GM23248 (cell line): ENCODE results near the gene MGAT4A. TPM values are rescaled to one million over a fixed set of nuclear protein-coding genes. Genes with fewer than 3 reads are reported as not detected.

Experiments used
- DNase-seq: peaks from one replicate; pipeline ENCODE4 v3.0.0-alpha.2; 2015
- H2AFZ ChIP-seq: fragments of 200-600 bp; sonication (generic); 2 replicates; pipeline ENCODE4 v1.6.1; 2016; ENCODE audit warnings: antibody characterized with exemption
- H3F3A ChIP-seq: fragments of 200-600 bp; sonication (generic); 2 replicates; pipeline ENCODE4 v1.6.1; 2016; ENCODE audit warnings: mild to moderate bottlenecking, antibody characterized with exemption, mixed run types; ENCODE audit not compliant: insufficient read depth
- H3K27ac ChIP-seq: fragments of 200-600 bp; sonication (generic); 2 replicates; pipeline ENCODE4 v1.5.1; 2016; ENCODE audit warnings: mild to moderate bottlenecking
- H3K27me3 ChIP-seq: fragments of 200-600 bp; sonication (generic); replicated peaks from 2 replicates; pipeline ENCODE4 v1.6.1; 2016; ENCODE audit warnings: mild to moderate bottlenecking; ENCODE audit not compliant: insufficient read depth
- H3K36me3 ChIP-seq: fragments of 200-600 bp; sonication (generic); 2 replicates; pipeline ENCODE4 v1.6.1; 2016; ENCODE audit warnings: low read depth, mild to moderate bottlenecking
- H3K4me1 ChIP-seq: fragments of 200-600 bp; sonication (generic); 2 replicates; pipeline ENCODE4 v1.6.1; 2016; ENCODE audit warnings: mild to moderate bottlenecking; ENCODE audit not compliant: insufficient read depth
- H3K4me2 ChIP-seq: fragments of 200-600 bp; sonication (generic); one replicate; pipeline ENCODE4 v1.6.1; 2016; ENCODE audit warnings: mild to moderate bottlenecking; ENCODE audit not compliant: unreplicated experiment
- H3K4me3 ChIP-seq: fragments of 200-600 bp; sonication (generic); 2 replicates; pipeline ENCODE4 v1.5.1; 2016; ENCODE audit warnings: mild to moderate bottlenecking
- H3K79me2 ChIP-seq: fragments of 200-600 bp; sonication (generic); 2 replicates; pipeline ENCODE4 v1.6.1; 2016; ENCODE audit warnings: mild to moderate bottlenecking; ENCODE audit not compliant: insufficient read depth
- H3K9ac ChIP-seq: fragments of 200-600 bp; sonication (generic); 2 replicates; pipeline ENCODE4 v1.6.1; 2016; ENCODE audit warnings: mild to moderate bottlenecking
- H3K9me2 ChIP-seq: fragments of 200-600 bp; sonication (generic); 2 replicates; pipeline ENCODE4 v1.6.1; 2016; ENCODE audit warnings: mixed run types, mild to moderate bottlenecking, moderate library complexity; ENCODE audit not compliant: insufficient read depth
- H3K9me3 ChIP-seq: fragments of 200-600 bp; sonication (generic); one replicate; pipeline ENCODE4 v1.6.1; 2017; ENCODE audit warnings: low read depth
- H4K20me1 ChIP-seq: fragments of 200-600 bp; sonication (generic); 2 replicates; pipeline ENCODE4 v1.6.0; 2016; ENCODE audit not compliant: insufficient read depth
- EZH2 ChIP-seq: fragments of 200-600 bp; sonication (generic); IDR thresholded peaks from 2 replicates; pipeline ENCODE4 v1.6.1; 2018; ENCODE audit warnings: antibody characterized with exemption, mild to moderate bottlenecking; ENCODE audit not compliant: insufficient read depth, poor library complexity, severe bottlenecking
- EZH2phosphoT487 ChIP-seq: fragments of 200-600 bp; sonication (generic); IDR thresholded peaks from 2 replicates; pipeline ENCODE4 v1.6.1; 2018; ENCODE audit warnings: antibody characterized with exemption, moderate library complexity, mild to moderate bottlenecking, low read depth; ENCODE audit not compliant: insufficient read depth
- WGBS, 2 experiments: methylation state at CpG; one replicate each; pipeline ENCODE4 v1.1.6; 2015 to 2017; ENCODE audit warnings: low lambda C conversion rate in 2 of 2, low coverage in 1 of 2; ENCODE audit errors: missing lambda C conversion rate in 2 of 2; 5-methylcytosine and 5-hydroxymethylcytosine counted together
- in situ Hi-C: fragments of 300-500 bp; cut with MboI; formaldehyde crosslinking; loops from 2 replicates; pipeline ENCODE4 v1.15.0; 2020
- polyA plus RNA-seq: library from polyadenylated mRNA; unstranded; fragments of >200 nt; fragmentation: Nextera tagmentation; extraction: Ambion mirVana; gene quantifications from 2 replicates; pipeline ENCODE4 v1.2.1, GENCODE V29; 2016
- total RNA-seq: library from RNA; depleted of rRNA; stranded (reverse); fragments of >200 nt; shearing (Covaris generic); gene quantifications from 2 replicates; pipeline ENCODE4 v1.2.3, GENCODE V29; 2014

The MGAT4A gene
- total and polyA plus RNA-seq, 2 experiments from 2014 or later = under 0.01 TPM; not detected in 1

GRCh38 chr2:98693477-98693876, 37.5 kb downstream of the MGAT4A start:
- in situ Hi-C loops = no loop called here
- Histone ChIP-seq H3K4me1 (no peaks in the 10 kb centered on the region), H3K27me3 (no peaks in the 10 kb centered on the region), H3K36me3 (no peaks in the 10 kb centered on the region), H4K20me1 (no peaks in the 10 kb centered on the region), H3K9ac (no peak overlapping the region), H3K4me2 (no peak overlapping the region), H3K4me3 (no peak overlapping the region), H2AFZ (no peak overlapping the region), H3K9me3 (no peaks in the 10 kb centered on the region), H3K9me2 (no peaks in the 10 kb centered on the region), H3K79me2 (no peaks in the 10 kb centered on the region), H3K27ac (no peak overlapping the region), H3F3A (no peaks in the 10 kb centered on the region)
- TF ChIP-seq EZH2 (no peak), EZH2phosphoT487 (no peak)
- 80 to 86% methylated on average over 5 of the region's 5 CpGs for WGBS, 2 experiments
- no peak for DNase-seq

- DNase-seq = no peak
- Histone ChIP-seq H3K36me3 (no peaks in the 10 kb centered on the region), H3K4me2 (no peak overlapping the region), H3K9ac (no peak overlapping the region), H3K27ac (no peak overlapping the region), H3K4me3 (no peak overlapping the region), H3K4me1 (no peaks in the 10 kb centered on the region), H4K20me1 (no peaks in the 10 kb centered on the region), H3K79me2 (no peaks in the 10 kb centered on the region), H2AFZ (no peak overlapping the region), H3K9me3 (no peaks in the 10 kb centered on the region), H3K9me2 (no peaks in the 10 kb centered on the region), H3K27me3 (no peaks in the 10 kb centered on the region), H3F3A (no peaks in the 10 kb centered on the region)
- in situ Hi-C loops = no loop called here
- no peak for TF ChIP-seq EZH2phosphoT487
- no peak for TF ChIP-seq EZH2
- WGBS, 2 experiments = 71 to 76% methylated on average over 7 of the region's 7 CpGs
Measured at GRCh38 chr2:98692090-98693054, 38.6 kb downstream of the MGAT4A start.

DNA sequence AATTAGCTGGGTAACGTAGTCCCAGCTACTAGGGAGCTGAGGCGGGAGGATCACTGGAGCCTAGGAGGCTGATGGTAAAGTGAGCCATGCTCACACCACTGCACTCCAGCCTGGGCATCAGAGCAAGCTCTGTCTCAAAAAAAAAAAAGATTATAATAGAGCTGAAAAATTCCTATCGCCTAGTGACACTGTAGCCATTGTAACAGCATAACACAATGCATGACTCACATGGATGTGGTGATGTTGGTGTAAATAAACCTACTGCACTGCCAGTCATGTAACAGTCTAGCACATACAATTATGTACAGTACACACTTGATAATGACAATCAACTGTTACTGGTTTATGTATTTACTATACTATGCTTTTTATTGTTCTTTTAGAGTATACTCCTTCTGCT, 39.6 kb downstream of the MGAT4A start:
- whole genome bisulfite sequencing, 2 experiments = 55 to 72% methylated on average over 3 of the region's 3 CpGs
- no peak for TF ChIP-seq EZH2phosphoT487
- no peak for TF ChIP-seq EZH2
- H3K4me1 ChIP-seq = no peaks in the 10 kb centered on the region
- in situ Hi-C loops = no loop called here
- H2AFZ ChIP-seq = no peak overlapping the region
- no peaks in the 10 kb centered on the region for H4K20me1 ChIP-seq
- H3F3A ChIP-seq = no peaks in the 10 kb centered on the region
- no peak overlapping the region for H3K9ac ChIP-seq
- H3K79me2 ChIP-seq = no peaks in the 10 kb centered on the region
- no peak overlapping the region for H3K4me3 ChIP-seq
- H3K4me2 ChIP-seq = no peak overlapping the region
- peak; percentile 8 for DNase-seq
- H3K9me3 ChIP-seq = no peaks in the 10 kb centered on the region
- no peaks in the 10 kb centered on the region for H3K9me2 ChIP-seq
- no peak overlapping the region for H3K27ac ChIP-seq
- H3K36me3 ChIP-seq = no peaks in the 10 kb centered on the region
- no peaks in the 10 kb centered on the region for H3K27me3 ChIP-seq

DNA sequence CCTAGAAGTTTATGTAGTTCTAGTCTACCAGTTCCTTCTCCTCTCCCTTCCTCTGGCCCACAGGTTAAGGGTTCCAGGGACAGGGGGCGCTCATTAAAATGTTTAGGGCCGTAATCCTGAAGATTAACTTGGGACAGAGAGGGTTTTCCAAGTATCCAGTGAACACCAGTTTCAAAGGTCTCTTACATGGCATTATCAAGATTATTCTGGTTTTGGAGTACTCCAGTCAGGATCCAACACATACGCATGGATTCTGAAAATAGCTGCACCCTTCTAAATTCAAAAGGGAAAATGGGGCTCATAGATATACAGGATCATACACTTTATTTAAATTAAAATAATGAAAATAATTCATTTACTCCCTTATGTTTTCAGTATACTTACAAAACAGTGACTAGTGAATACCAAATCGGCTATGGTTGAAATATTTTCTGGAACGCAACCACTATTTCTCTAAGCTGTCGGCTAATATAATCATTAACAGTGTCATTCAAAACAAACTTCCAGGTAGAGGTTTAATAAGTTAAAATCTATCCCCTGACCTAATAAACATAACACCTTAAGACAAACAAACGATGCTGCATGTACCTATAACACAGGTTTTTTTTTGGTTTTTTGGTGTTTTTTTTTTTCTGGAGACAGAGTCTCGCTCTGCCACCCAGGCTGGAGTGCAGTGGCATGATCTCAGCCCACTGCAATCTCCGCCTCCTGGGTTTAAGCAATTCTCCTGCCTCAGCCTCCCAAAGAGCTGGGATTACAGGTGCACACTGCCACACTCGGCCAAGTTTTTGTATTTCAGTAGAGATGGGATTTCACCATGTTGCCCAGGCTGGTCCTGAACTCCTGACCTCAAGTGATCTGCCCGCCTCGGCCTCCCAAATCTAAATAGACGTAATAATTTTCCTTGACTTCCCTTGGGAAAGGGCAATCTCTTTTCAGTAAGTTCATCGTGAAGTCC, 44.7 kb downstream of the MGAT4A start:
- Histone ChIP-seq H3K4me3 (no peak overlapping the region), H3K79me2 (no peaks in the 10 kb centered on the region), H3K4me2 (no peak overlapping the region), H3K4me1 (no peaks in the 10 kb centered on the region), H3K27me3 (no peaks in the 10 kb centered on the region), H3K9me3 (no peaks in the 10 kb centered on the region), H3K36me3 (no peaks in the 10 kb centered on the region), H3K9me2 (no peaks in the 10 kb centered on the region), H2AFZ (no peak overlapping the region), H3F3A (no peaks in the 10 kb centered on the region), H3K9ac (no peak overlapping the region), H4K20me1 (no peaks in the 10 kb centered on the region), H3K27ac (no peak overlapping the region)
- DNase-seq = no peak
- in situ Hi-C loops = no loop called here
- 75 to 79% methylated on average over 14 of the region's 14 CpGs for WGBS, 2 experiments
- TF ChIP-seq EZH2phosphoT487 (no peak), EZH2 (no peak)
